Ishikawa (cell line): ENCODE data around the gene OXLD1.

ENCODE experiments used
- CEBPB ChIP-seq: IDR thresholded peaks from 2 replicates; pipeline ENCODE4 v1.6.1; 2012
- CREB1 ChIP-seq: IDR thresholded peaks from 2 replicates; pipeline ENCODE4 v1.6.1; 2012; ENCODE audit warnings: low read depth
- EP300 ChIP-seq: IDR thresholded peaks from 2 replicates; pipeline ENCODE4 v1.6.1; 2012; ENCODE audit warnings: borderline replicate concordance
- NFIC ChIP-seq: IDR thresholded peaks from 2 replicates; pipeline ENCODE4 v1.6.1; 2012
- RAD21 ChIP-seq: IDR thresholded peaks from 2 replicates; pipeline ENCODE4 v1.6.1; 2012; ENCODE audit warnings: low read depth
- TAF1 ChIP-seq: IDR thresholded peaks from 2 replicates; pipeline ENCODE4 v1.6.1; 2012; ENCODE audit warnings: low read depth, mild to moderate bottlenecking
- TCF12 ChIP-seq: IDR thresholded peaks from 2 replicates; pipeline ENCODE4 v1.6.1; 2012; ENCODE audit warnings: low read depth
- YY1 ChIP-seq: IDR thresholded peaks from 2 replicates; pipeline ENCODE4 v1.6.1; 2012; ENCODE audit warnings: low read depth
- TF ChIP-seq, protein P1 (sequence below): IDR thresholded peaks from 2 replicates; pipeline ENCODE4 v1.6.1; 2012; ENCODE audit warnings: low read depth, mild to moderate bottlenecking
- TF ChIP-seq, protein P2 (sequence below): IDR thresholded peaks from 2 replicates; pipeline ENCODE4 v1.6.1; 2012
- TF ChIP-seq, protein P3 (sequence below): IDR thresholded peaks from 2 replicates; pipeline ENCODE4 v1.6.1; 2012

DNA sequence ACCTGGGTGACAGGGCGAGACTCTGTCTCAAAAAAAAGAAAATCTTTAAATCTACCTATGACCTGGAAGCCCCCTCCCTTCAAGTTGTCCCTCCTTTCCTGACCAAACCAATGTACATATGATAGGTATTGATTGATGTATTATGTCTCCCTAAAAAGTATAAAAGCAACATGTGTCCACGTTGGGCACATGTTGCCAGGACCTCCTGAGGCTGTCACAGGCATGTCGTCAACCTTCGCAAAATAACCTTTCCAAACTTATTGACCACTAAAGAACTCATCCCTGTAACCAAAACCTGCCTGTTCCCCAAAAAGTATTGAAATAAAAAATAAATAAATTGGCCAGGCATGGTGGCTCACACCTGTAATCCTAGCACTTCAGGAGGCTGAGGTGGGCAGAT lies 4.4 kb downstream of the OXLD1 start:
- no peak for TF ChIP-seq YY1
- TF ChIP-seq, protein P1, sequence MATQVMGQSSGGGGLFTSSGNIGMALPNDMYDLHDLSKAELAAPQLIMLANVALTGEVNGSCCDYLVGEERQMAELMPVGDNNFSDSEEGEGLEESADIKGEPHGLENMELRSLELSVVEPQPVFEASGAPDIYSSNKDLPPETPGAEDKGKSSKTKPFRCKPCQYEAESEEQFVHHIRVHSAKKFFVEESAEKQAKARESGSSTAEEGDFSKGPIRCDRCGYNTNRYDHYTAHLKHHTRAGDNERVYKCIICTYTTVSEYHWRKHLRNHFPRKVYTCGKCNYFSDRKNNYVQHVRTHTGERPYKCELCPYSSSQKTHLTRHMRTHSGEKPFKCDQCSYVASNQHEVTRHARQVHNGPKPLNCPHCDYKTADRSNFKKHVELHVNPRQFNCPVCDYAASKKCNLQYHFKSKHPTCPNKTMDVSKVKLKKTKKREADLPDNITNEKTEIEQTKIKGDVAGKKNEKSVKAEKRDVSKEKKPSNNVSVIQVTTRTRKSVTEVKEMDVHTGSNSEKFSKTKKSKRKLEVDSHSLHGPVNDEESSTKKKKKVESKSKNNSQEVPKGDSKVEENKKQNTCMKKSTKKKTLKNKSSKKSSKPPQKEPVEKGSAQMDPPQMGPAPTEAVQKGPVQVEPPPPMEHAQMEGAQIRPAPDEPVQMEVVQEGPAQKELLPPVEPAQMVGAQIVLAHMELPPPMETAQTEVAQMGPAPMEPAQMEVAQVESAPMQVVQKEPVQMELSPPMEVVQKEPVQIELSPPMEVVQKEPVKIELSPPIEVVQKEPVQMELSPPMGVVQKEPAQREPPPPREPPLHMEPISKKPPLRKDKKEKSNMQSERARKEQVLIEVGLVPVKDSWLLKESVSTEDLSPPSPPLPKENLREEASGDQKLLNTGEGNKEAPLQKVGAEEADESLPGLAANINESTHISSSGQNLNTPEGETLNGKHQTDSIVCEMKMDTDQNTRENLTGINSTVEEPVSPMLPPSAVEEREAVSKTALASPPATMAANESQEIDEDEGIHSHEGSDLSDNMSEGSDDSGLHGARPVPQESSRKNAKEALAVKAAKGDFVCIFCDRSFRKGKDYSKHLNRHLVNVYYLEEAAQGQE, result no peak
- TF ChIP-seq NFIC, result no peak
- TF ChIP-seq TCF12, result no peak
- TF ChIP-seq, protein P2, sequence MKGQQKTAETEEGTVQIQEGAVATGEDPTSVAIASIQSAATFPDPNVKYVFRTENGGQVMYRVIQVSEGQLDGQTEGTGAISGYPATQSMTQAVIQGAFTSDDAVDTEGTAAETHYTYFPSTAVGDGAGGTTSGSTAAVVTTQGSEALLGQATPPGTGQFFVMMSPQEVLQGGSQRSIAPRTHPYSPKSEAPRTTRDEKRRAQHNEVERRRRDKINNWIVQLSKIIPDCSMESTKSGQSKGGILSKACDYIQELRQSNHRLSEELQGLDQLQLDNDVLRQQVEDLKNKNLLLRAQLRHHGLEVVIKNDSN, result no peak
- TF ChIP-seq, protein P3, sequence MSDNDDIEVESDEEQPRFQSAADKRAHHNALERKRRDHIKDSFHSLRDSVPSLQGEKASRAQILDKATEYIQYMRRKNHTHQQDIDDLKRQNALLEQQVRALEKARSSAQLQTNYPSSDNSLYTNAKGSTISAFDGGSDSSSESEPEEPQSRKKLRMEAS, result no peak
- TF ChIP-seq CREB1, result no peak
- TF ChIP-seq TAF1, result no peak
- no peak for TF ChIP-seq CEBPB
- TF ChIP-seq RAD21, result no peak
- TF ChIP-seq EP300, result no peak
